Fibroblast of pulmonary artery (primary cell): Measurements from ENCODE around the gene CFAP57.
"Not testable (repeated sequence)": the region's sequence is repeated elsewhere in the genome, so short reads cannot be mapped to it uniquely, and the experiment has no call there.

Source experiments
- DNase-seq: peaks from one replicate; pipeline ENCODE4 v3.0.0-alpha.2; 2010; ENCODE audit warnings: low read depth
- H3K4me3 ChIP-seq: replicated peaks from 2 replicates; pipeline ENCODE4 v1.5.1; 2011; ENCODE audit warnings: low read depth, mild to moderate bottlenecking, control low read depth, low read length, moderate library complexity
- TF ChIP-seq, protein P1 (sequence below): IDR thresholded peaks from 2 replicates; pipeline ENCODE4 v1.5.1; 2011; ENCODE audit warnings: mild to moderate bottlenecking, control low read depth, low read length, inconsistent platforms; ENCODE audit errors: missing control alignments

Gene CFAP57

GRCh38 chr1:43135857-43136781, 36.0 kb upstream of the CFAP57 start:
- no peak for DNase-seq
- TF ChIP-seq, protein P1, sequence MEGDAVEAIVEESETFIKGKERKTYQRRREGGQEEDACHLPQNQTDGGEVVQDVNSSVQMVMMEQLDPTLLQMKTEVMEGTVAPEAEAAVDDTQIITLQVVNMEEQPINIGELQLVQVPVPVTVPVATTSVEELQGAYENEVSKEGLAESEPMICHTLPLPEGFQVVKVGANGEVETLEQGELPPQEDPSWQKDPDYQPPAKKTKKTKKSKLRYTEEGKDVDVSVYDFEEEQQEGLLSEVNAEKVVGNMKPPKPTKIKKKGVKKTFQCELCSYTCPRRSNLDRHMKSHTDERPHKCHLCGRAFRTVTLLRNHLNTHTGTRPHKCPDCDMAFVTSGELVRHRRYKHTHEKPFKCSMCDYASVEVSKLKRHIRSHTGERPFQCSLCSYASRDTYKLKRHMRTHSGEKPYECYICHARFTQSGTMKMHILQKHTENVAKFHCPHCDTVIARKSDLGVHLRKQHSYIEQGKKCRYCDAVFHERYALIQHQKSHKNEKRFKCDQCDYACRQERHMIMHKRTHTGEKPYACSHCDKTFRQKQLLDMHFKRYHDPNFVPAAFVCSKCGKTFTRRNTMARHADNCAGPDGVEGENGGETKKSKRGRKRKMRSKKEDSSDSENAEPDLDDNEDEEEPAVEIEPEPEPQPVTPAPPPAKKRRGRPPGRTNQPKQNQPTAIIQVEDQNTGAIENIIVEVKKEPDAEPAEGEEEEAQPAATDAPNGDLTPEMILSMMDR, result no peak
- H3K4me3 ChIP-seq, result no peak overlapping the region

- DNase-seq, result no peak
- H3K4me3 ChIP-seq, result no peak overlapping the region
- TF ChIP-seq, protein P1, result no peak
Measured at GRCh38 chr1:43137445-43138052, 34.6 kb upstream of the CFAP57 start.

- H3K4me3 ChIP-seq, DNase-seq: not testable (repeated sequence)
Measured at GRCh38 chr1:43139295-43139694, 32.8 kb upstream of the CFAP57 start.

- H3K4me3 ChIP-seq, result no peak overlapping the region
- DNase-seq, result no peak
- TF ChIP-seq, protein P1, result no peak
Measured at GRCh38 chr1:43140010-43140409, 32.1 kb upstream of the CFAP57 start.

DNA sequence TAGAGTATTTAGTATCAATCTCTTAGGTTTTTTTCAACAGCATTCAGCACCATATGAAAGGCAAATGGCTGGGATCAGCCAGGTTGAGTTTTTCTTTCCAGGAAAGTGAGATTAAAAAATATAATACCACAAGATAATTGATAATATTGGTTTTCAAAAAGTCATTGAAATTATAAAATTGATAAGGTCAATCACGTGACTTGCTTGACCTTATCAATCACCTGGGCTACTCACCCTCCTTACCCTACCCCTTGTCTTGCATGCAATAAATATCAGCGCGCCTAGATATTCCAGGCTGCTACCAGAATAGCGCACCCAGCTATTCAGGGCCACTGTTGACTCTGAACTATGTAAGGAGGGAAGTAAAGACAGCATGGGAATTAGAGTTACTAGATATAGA, 31.5 kb upstream of the CFAP57 start:
- no peak overlapping the region for H3K4me3 ChIP-seq
- no peak for DNase-seq
- TF ChIP-seq, protein P1, result no peak

DNA sequence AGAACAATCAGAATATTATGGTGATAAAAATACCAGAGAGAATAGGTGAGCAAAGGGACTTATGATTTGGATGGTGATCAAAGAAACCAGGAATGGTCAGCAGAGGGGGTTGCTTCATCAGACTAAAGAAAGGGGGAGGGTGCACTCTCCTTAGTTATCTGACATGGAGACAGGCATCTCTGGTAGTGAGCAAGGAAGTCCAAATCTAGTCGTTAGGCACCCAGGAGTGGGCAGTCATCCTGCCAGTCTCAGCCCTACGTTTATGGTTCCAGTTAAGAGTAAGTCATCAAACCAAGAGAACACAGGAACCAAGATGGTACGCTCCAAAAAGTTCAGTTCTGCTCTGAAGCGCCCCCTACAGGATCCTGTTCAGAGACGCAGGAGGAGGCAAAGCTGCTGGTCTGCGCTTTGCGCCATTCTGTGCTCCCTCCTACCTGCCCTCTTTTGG, 28.7 kb upstream of the CFAP57 start:
- DNase-seq, result no peak
- TF ChIP-seq, protein P1, result peak; percentile 28
- no peak overlapping the region for H3K4me3 ChIP-seq

DNA sequence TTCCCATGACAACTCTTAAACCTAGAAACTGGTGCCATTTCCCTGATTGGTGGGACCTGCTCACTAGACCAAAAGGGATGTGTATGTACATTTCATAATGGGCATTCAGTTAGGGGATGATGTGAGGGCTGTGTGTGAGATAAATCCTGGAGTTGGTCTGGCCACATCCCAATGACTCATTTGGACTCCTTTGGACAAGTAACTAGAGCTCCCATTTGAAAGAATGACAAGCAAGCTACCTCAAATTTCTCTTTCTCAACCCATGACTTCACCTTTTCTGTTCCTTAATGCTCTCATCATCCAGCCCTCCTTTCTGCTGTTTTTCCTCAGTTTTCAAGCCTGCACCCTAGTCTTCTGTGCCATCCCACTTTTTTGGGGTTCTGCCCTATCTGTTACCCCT, 27.9 kb upstream of the CFAP57 start:
- TF ChIP-seq, protein P1, result no peak
- H3K4me3 ChIP-seq, result no peak overlapping the region
- DNase-seq, result peak; percentile 43
